ENCODE data around the gene COL8A1.

COL8A1 gene

DNA sequence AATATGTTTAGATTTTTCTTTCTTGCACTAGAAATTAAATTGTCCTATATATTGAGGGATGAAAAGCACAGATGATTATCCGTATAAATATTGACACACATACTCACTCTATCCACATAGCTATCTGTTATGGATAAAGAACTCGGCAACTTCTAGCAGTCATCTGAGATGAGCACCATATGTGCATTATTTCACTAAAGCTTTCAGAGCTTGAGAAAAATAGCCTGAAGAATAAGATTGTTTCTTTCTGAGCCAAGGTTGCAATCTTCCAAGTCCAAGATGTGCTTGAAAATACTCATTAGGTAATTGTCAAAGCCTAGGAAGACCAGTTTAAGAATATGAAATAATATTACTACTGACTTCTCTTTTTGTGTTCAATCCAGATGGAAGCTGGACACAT lies 40.5 kb downstream of the COL8A1 start:
- H3K27me3 ChIP-seq (ENCODE audit: control insufficient read depth, insufficient read depth, low read length): no peaks in the 10 kb centered on the region
- no peak overlapping the region for H3K4me3 ChIP-seq (ENCODE audit: low read length)
- H3K27ac ChIP-seq (ENCODE audit: low read length): no peak overlapping the region
- no peaks in the 10 kb centered on the region for H3K9me3 ChIP-seq (ENCODE audit: control insufficient read depth, low read depth, low read length)
- no peak overlapping the region for H3K9ac ChIP-seq (ENCODE audit: low read length)
- H3K4me1 ChIP-seq (ENCODE audit: control insufficient read depth, low read depth, low read length): no peaks in the 10 kb centered on the region
- no peaks in the 10 kb centered on the region for H3K36me3 ChIP-seq (ENCODE audit: control insufficient read depth, low read depth, low read length)

DNA sequence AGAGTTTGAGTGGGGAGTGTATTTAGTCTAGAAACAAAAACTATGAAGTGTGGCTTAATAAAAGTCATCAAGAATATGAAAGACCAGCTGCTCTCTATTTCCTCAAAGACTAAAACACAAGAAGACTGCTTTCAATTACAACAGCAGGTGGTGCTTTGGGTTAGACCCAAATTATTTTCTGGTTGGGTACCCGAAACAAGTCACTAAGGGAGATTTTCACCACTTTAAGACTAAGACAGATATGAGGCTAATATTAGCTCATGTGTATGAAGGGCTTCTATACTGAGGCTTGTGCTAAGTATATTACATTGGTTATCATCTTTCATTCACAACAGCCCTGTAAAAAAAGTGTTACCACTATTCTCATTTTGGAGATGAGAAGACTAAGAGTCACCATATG lies 43.1 kb downstream of the COL8A1 start:
- Histone ChIP-seq H3K9me3 (ENCODE audit: control insufficient read depth, low read depth, low read length) (no peaks in the 10 kb centered on the region), H3K9ac (ENCODE audit: low read length) (no peak overlapping the region), H3K27me3 (ENCODE audit: control insufficient read depth, insufficient read depth, low read length) (no peaks in the 10 kb centered on the region), H3K27ac (ENCODE audit: low read length) (no peak overlapping the region), H3K36me3 (ENCODE audit: control insufficient read depth, low read depth, low read length) (no peaks in the 10 kb centered on the region), H3K4me1 (ENCODE audit: control insufficient read depth, low read depth, low read length) (no peaks in the 10 kb centered on the region), H3K4me3 (ENCODE audit: low read length) (no peak overlapping the region)

DNA sequence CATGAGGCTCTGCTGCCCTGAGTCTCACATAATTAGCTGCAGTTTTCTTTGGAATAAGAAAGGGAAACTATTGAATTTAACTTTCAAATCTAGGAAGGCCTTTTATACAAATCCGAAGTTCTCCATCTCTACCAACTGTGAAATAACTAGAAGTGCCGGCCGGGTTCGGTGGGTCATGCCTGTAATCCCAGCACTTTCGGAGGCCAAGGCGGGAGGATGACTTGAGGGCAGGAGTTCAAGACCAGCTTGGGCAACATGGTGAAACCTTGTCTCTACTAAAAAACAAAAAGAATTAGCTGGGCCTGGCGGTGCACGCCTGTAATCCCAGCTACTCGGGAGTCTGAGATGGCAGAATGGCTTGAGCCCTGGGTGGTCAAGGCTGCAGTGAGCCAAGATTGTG lies 43.6 kb downstream of the COL8A1 start:
- Histone ChIP-seq H3K4me1 (ENCODE audit: control insufficient read depth, low read depth, low read length) (no peaks in the 10 kb centered on the region), H3K27me3 (ENCODE audit: control insufficient read depth, insufficient read depth, low read length) (no peaks in the 10 kb centered on the region), H3K27ac (ENCODE audit: low read length) (no peak overlapping the region), H3K9me3 (ENCODE audit: control insufficient read depth, low read depth, low read length) (no peaks in the 10 kb centered on the region), H3K36me3 (ENCODE audit: control insufficient read depth, low read depth, low read length) (no peaks in the 10 kb centered on the region), H3K9ac (ENCODE audit: low read length) (no peak overlapping the region), H3K4me3 (ENCODE audit: low read length) (no peak overlapping the region)

DNA sequence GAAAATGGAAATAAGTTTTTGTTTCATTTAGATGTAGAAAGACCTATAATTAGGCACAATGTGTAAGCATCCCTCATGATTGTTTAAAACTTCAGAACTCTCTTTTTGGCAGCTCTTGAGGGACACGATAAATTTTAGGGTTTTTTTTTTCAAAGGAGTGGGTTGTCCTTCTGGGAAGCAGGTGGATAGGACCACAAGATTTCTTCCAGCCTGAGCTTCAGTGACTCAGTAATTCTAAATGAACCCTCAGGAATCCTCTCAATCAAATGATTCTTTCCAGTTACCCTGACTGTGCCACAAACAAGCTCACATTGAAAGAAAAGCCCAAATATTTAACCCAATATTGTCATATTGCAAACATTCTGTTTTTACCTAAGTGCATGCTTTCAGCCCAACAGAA lies 45.1 kb downstream of the COL8A1 start:
- Histone ChIP-seq H3K9ac (ENCODE audit: low read length) (no peak overlapping the region), H3K4me3 (ENCODE audit: low read length) (no peak overlapping the region)

DNA sequence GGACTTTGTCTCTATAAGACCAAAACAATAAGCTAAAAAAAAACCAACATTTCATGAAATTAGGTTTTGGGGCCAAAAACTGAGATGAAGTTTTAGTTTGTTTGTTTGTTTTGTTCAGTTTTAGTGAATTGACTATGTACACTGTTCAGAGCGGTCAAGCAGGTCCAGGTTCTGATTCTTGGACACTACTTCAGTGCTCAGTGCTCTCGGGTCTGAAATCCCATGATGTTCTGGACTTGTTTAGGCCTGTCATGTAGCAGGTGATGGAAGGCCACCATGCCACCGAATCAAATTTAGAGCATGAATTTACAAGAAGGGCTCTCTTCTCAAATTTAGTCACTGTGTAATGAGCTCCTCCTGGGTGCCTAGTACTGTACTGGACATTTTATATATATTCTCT lies 45.5 kb downstream of the COL8A1 start:
- H3K36me3 ChIP-seq (ENCODE audit: control insufficient read depth, low read depth, low read length): no peaks in the 10 kb centered on the region
- no peaks in the 10 kb centered on the region for H3K27me3 ChIP-seq (ENCODE audit: control insufficient read depth, insufficient read depth, low read length)
- no peak overlapping the region for H3K9ac ChIP-seq (ENCODE audit: low read length)
- no peak overlapping the region for H3K27ac ChIP-seq (ENCODE audit: low read length)
- H3K4me3 ChIP-seq (ENCODE audit: low read length): no peak overlapping the region
- no peaks in the 10 kb centered on the region for H3K9me3 ChIP-seq (ENCODE audit: control insufficient read depth, low read depth, low read length)
- no peaks in the 10 kb centered on the region for H3K4me1 ChIP-seq (ENCODE audit: control insufficient read depth, low read depth, low read length)

More for the DNA sequence above, 45.1 kb downstream of the COL8A1 start:
- Histone ChIP-seq H3K9me3 (ENCODE audit: control insufficient read depth, low read depth, low read length) (no peaks in the 10 kb centered on the region), H3K36me3 (ENCODE audit: control insufficient read depth, low read depth, low read length) (no peaks in the 10 kb centered on the region), H3K27me3 (ENCODE audit: control insufficient read depth, insufficient read depth, low read length) (no peaks in the 10 kb centered on the region), H3K4me1 (ENCODE audit: control insufficient read depth, low read depth, low read length) (no peaks in the 10 kb centered on the region), H3K27ac (ENCODE audit: low read length) (no peak overlapping the region)

DNA sequence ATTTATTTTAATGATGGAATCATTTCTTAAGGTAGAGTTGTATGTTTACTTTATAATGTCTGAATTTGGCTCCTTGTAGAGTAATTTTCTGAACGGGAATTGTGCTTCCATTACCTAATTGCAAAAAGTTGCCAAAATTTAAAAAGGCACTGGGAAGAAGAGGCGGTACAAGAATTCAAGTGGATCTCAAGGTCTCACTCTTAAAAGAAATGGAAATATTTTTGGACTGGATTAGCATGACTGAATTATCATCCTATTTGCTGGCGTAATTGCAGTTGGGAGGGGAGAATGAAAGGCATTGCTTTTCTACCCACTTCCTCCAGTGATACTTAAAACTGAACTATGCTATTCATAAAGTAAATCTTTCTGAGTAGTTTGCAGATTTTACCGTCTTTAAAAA lies 46.2 kb downstream of the COL8A1 start:
- Histone ChIP-seq H3K36me3 (ENCODE audit: control insufficient read depth, low read depth, low read length) (no peaks in the 10 kb centered on the region), H3K4me1 (ENCODE audit: control insufficient read depth, low read depth, low read length) (no peaks in the 10 kb centered on the region), H3K27ac (ENCODE audit: low read length) (no peak overlapping the region), H3K27me3 (ENCODE audit: control insufficient read depth, insufficient read depth, low read length) (no peaks in the 10 kb centered on the region), H3K9ac (ENCODE audit: low read length) (no peak overlapping the region), H3K9me3 (ENCODE audit: control insufficient read depth, low read depth, low read length) (no peaks in the 10 kb centered on the region), H3K4me3 (ENCODE audit: low read length) (no peak overlapping the region)

DNA sequence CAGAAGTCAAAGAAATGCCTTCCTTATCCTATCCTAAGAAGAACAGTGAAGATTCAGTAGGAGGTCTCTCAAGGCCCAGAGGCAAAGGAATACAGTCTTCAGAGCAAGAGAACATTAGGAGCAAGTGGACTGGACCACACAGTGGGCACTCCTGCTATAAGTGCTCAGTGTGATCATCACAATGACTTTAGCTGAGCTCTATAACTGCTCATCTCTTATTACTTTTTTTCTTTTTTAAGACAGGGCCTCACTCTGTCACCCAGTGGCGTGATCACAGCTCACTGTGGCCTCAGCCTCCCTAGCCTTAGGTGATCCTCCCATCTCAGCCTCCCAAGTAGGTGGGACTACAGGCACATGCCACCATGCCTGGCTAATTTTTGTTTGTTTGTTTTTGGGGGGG lies 48.1 kb downstream of the COL8A1 start:
- Histone ChIP-seq H3K27ac (ENCODE audit: low read length) (no peak overlapping the region), H3K9ac (ENCODE audit: low read length) (no peak overlapping the region), H3K27me3 (ENCODE audit: control insufficient read depth, insufficient read depth, low read length) (no peaks in the 10 kb centered on the region), H3K36me3 (ENCODE audit: control insufficient read depth, low read depth, low read length) (no peaks in the 10 kb centered on the region), H3K4me3 (ENCODE audit: low read length) (no peak overlapping the region), H3K4me1 (ENCODE audit: control insufficient read depth, low read depth, low read length) (no peaks in the 10 kb centered on the region), H3K9me3 (ENCODE audit: control insufficient read depth, low read depth, low read length) (no peaks in the 10 kb centered on the region)

DNA sequence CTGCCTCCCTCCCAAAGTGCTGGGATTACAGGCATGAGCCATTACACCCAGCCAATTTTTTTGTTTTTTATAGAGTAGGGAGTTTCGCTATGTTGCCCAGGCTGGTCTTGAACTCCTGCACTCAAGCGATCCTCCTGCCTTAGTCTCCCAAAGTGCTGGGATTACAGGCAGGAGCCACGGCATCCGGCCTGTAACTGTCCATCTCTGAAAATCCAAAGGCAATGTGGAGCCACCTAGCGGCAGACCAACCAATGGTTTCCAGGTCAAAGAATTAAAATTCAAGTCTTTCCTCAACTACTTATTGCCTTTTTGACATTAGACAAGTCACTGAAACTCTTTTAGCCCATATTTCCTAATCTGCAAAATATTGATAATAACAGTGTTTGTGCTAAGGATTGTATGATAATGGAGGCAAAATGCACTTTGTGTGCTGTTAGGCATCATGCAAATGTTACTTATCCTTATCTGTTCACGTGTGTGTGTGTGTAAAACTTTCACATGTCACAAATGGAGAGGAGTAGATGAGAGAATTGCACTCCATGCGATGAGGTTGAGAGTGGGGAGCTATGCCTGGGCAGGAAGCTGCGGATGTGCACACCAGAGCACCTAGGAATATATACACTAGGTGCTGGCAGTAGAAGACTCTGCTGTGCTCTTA lies 48.7 kb downstream of the COL8A1 start:
- Histone ChIP-seq H3K4me1 (ENCODE audit: control insufficient read depth, low read depth, low read length) (no peaks in the 10 kb centered on the region), H3K27me3 (ENCODE audit: control insufficient read depth, insufficient read depth, low read length) (no peaks in the 10 kb centered on the region), H3K27ac (ENCODE audit: low read length) (no peak overlapping the region), H3K9ac (ENCODE audit: low read length) (no peak overlapping the region), H3K36me3 (ENCODE audit: control insufficient read depth, low read depth, low read length) (no peaks in the 10 kb centered on the region), H3K4me3 (ENCODE audit: low read length) (no peak overlapping the region), H3K9me3 (ENCODE audit: control insufficient read depth, low read depth, low read length) (no peaks in the 10 kb centered on the region)

DNA sequence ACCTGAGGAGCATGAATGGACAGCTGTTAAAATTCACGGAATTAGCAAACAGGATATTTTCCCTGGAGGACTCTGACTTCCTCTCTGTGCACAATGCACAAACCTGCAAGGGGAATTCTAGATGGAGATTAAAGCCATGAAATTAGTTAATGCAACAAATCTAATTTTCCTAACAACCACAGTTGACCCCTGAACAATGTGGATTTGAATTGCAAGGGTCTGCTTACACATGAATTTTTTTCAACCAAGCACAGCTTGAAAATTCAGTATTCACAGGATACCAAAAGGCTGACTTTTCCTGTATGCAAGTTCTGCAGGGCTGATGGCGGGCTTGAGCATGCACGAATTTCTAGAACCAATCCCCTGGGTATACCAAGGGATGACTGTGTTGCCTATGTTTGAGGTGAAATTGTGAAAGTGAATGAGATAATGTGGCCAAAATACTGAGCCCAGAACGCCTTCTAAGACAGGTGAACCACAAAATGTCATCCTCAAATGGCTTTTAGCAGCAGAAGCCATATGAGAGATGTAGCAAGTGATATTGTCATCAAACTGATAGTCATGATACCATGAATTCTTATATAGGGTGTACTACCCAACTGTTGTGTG lies 52.5 kb downstream of the COL8A1 start:
- Histone ChIP-seq H3K9me3 (ENCODE audit: control insufficient read depth, low read depth, low read length) (no peaks in the 10 kb centered on the region), H3K9ac (ENCODE audit: low read length) (no peak overlapping the region), H3K27me3 (ENCODE audit: control insufficient read depth, insufficient read depth, low read length) (no peaks in the 10 kb centered on the region), H3K36me3 (ENCODE audit: control insufficient read depth, low read depth, low read length) (no peaks in the 10 kb centered on the region), H3K27ac (ENCODE audit: low read length) (no peak overlapping the region), H3K4me1 (ENCODE audit: control insufficient read depth, low read depth, low read length) (no peaks in the 10 kb centered on the region), H3K4me3 (ENCODE audit: low read length) (no peak overlapping the region)

DNA sequence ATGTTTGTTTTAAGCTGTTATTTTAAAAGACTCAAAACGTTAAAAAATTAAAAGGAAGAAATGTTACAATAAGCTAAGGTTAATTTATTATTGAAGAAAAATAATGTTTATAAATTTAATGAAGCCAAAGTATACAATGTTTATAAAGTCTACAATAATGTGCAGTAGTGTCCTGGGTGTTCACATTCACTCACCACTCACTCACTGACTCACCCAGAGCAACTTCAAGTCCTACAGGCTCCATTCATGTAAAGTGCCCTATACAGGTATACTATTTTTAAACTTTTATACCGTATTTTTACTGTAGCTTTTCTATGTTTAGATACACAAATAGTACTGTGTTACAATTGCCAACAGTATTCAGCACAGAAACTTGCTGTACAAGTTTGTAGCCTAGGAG lies 55.2 kb downstream of the COL8A1 start:
- Histone ChIP-seq H3K4me1 (ENCODE audit: control insufficient read depth, low read depth, low read length) (no peaks in the 10 kb centered on the region), H3K9ac (ENCODE audit: low read length) (no peak overlapping the region), H3K27me3 (ENCODE audit: control insufficient read depth, insufficient read depth, low read length) (no peaks in the 10 kb centered on the region), H3K27ac (ENCODE audit: low read length) (no peak overlapping the region), H3K4me3 (ENCODE audit: low read length) (no peak overlapping the region), H3K36me3 (ENCODE audit: control insufficient read depth, low read depth, low read length) (no peaks in the 10 kb centered on the region), H3K9me3 (ENCODE audit: control insufficient read depth, low read depth, low read length) (no peaks in the 10 kb centered on the region)

DNA sequence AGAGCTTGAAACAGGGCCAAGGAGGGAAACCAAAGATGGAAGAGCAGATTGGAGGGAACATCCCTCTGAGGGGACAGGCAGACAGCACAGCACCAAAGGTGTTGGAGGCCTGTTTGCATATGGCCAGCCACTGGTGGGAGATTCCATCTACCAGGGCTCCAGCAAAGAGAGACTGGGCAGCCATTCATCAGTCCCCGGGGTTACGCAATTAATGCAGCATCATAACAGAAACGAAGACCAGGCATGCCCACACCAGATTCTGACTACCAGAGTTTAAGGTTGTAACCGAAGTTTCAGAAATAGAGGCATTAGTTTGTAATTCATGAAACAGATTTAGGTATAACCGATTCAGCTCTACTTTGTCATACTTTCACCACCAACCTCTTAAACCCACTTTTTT lies 58.1 kb downstream of the COL8A1 start:
- Histone ChIP-seq H3K9me3 (ENCODE audit: control insufficient read depth, low read depth, low read length) (no peaks in the 10 kb centered on the region), H3K4me1 (ENCODE audit: control insufficient read depth, low read depth, low read length) (no peaks in the 10 kb centered on the region), H3K27me3 (ENCODE audit: control insufficient read depth, insufficient read depth, low read length) (no peaks in the 10 kb centered on the region), H3K4me3 (ENCODE audit: low read length) (no peak overlapping the region), H3K36me3 (ENCODE audit: control insufficient read depth, low read depth, low read length) (no peaks in the 10 kb centered on the region), H3K27ac (ENCODE audit: low read length) (no peak overlapping the region), H3K9ac (ENCODE audit: low read length) (no peak overlapping the region)

DNA sequence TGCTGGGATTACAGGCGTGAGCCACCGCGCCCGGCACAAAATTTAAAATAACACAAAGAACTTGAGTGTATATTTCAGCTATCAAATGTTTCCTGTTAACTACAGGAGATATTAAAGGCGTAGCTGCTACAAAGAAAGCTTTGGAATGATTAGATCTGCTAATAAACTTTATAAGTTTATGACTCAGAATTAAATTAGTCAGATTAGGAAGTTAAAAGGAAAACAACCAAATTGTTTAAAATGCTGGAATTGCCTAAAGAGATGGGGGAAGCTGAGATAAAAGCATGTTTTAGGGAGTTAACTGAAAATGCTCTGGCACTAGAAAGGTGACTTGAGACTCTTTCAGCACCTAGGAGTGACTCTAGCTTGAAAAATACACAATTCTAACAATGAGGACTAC lies 58.9 kb downstream of the COL8A1 start:
- Histone ChIP-seq H3K4me1 (ENCODE audit: control insufficient read depth, low read depth, low read length) (no peaks in the 10 kb centered on the region), H3K27ac (ENCODE audit: low read length) (no peak overlapping the region), H3K9me3 (ENCODE audit: control insufficient read depth, low read depth, low read length) (no peaks in the 10 kb centered on the region), H3K27me3 (ENCODE audit: control insufficient read depth, insufficient read depth, low read length) (no peaks in the 10 kb centered on the region), H3K36me3 (ENCODE audit: control insufficient read depth, low read depth, low read length) (no peaks in the 10 kb centered on the region), H3K4me3 (ENCODE audit: low read length) (no peak overlapping the region), H3K9ac (ENCODE audit: low read length) (no peak overlapping the region)
